GM19240 (cell line): ENCODE measurements around the gene RHPN2.
"Not testable (repeated sequence)": the region's sequence is repeated elsewhere in the genome, so short reads cannot be mapped to it uniquely, and the experiment has no call there.

Source experiments
- DNase-seq: peaks from one replicate; pipeline ENCODE4 v3.0.0; 2011; ENCODE audit warnings: low spot score; ENCODE audit not compliant: insufficient read length

Gene RHPN2

GRCh38 chr19:33029746-33030303 lies 34.9 kb downstream of the RHPN2 start:
- no peak for DNase-seq

- not testable (repeated sequence) for DNase-seq
These were observed 38.1 kb downstream of the RHPN2 start for GRCh38 chr19:33026602-33027001.

GRCh38 chr19:33025468-33026238 lies 39.0 kb downstream of the RHPN2 start:
- DNase-seq = not testable (repeated sequence)

- DNase-seq = no peak
These were observed 40.3 kb downstream of the RHPN2 start for GRCh38 chr19:33024398-33024797.

DNA sequence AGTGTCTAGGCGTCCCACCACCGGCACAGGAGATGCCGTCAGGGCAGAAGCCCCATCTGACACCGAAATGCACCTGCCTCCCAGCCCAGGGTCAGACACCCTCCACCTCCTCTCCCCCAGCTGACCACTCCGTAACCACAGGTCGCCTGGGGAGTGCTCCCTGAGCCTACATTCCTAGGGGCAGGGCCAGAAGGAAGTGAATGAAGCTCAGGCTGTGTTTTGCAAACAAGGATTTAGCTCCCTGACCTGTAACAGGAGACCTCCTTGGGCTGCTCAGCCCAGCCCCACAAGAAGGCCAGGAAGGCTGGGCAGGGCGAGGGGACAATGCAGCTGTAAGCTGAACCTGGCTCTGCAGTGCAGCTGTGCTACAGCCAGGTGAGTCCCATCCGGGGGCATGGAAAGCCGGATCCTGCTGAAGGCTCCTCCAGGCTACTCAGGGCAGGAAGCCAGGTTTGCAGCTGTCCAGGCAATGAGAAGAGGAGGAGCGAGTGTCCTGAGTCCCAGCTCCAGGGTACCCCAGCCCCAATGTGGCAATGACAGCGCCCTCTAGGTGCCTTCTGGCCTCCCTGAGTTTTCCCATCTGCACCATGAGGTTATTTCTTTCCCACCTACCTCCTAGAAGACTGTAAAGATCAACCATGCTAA lies 42.1 kb downstream of the RHPN2 start:
- no peak for DNase-seq

- not testable (repeated sequence) for DNase-seq
These were observed 53.8 kb downstream of the RHPN2 start for GRCh38 chr19:33010891-33011290.

DNA sequence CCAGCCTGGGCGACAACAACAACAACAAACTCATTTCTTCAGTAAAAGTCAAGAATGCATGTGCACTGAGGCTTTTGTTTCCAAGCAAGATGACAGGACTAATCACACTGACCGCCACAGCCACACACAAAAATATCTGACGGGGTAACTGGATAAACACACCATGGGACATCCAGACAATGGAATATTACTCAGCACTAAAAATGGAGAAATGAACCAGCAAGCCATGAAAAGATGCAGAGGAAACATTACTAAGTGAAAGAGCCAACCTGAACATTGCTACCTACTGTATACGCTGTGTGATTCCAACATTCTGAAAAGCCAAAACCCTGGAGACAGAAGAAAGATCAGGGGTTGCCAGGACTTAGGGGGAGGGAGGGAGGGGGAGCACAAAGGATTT lies 56.0 kb downstream of the RHPN2 start:
- no peak for DNase-seq

DNA sequence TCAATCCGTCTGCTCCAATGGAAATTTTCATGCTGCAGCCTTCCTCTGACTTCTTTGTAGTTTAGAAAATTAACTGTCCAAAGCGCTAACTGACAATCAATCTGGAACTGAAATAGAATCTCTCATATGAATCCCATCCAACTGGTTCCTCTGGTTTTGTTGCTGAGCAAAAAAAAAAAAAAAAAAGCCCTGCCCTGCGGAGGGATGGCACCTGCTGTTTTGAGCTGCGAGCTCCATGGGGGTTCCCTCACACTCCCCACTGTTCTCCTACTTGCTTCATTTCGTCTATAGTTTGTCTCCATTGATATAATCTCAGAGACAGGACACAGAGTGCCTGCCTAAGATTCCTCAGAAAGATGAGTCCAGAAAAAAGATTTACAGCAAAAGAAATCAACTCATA lies 59.2 kb downstream of the RHPN2 start:
- no peak for DNase-seq

- not testable (repeated sequence) for DNase-seq
These were observed 61.2 kb downstream of the RHPN2 start for GRCh38 chr19:33003424-33004024.

GRCh38 chr19:33002126-33002865 lies 62.4 kb downstream of the RHPN2 start:
- DNase-seq = not testable (repeated sequence)

GRCh38 chr19:33000910-33001309 lies 63.8 kb downstream of the RHPN2 start:
- DNase-seq = no peak

DNA sequence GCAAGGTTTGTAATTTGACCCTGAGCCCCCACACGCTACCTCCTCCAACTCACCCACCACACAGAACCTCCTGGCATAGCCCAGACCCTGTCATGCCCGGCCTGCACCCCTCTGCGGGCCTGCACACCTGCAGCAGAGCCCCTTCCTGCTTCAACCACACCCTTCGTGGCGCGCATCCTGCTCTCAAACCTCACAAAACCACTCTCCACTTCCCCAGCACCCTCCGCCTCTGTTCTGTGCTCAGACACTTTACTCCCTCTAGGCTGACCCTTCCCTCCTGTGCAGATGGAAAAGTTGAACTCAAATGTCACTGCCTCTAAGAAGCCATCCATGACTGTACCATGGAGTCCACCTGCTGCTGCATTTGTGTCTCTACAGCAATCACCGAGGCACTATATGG lies 64.2 kb downstream of the RHPN2 start:
- no peak for DNase-seq

DNA sequence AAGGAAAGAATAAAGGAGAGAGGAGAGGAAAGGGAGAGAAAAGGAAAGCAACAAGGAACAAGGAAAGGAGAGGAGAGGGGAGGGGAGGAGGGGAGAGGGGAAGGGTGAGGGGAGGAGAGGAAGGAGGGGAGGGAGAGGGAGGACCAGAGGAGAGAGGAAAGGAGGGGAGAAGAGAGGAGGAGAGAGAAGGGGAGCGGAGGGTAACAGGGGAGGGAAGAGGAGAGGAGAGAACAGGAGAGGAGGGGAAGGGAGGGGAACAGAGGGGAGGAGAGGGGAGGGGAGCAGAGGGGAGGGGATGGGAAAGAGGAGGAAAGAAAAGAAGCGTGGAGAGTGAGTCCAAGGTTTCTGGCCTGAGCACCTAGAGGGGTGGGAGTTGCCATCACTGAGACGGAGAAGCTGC lies 66.0 kb downstream of the RHPN2 start:
- no peak for DNase-seq

- no peak for DNase-seq
These were observed 66.9 kb downstream of the RHPN2 start for GRCh38 chr19:32997716-32998355.

DNA sequence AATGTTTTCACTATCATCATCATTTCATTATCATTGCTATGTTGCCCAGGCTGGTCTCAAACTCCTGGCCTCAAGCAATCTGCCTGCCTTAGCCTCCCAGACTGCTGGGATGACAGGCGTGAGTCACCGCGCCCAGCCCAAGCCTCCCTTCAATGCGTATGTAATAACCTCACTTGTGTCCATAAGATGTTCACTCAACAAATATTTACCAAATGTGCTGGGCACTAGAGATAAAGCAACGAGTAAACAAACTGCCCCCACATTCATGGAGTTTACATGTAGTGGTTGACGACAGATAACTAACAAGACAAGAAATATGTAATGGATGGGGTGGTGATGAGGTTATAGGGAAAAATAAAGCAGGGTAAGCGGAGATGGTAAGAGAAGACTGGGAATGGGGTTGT lies 67.6 kb downstream of the RHPN2 start:
- DNase-seq = not testable (repeated sequence)

DNA sequence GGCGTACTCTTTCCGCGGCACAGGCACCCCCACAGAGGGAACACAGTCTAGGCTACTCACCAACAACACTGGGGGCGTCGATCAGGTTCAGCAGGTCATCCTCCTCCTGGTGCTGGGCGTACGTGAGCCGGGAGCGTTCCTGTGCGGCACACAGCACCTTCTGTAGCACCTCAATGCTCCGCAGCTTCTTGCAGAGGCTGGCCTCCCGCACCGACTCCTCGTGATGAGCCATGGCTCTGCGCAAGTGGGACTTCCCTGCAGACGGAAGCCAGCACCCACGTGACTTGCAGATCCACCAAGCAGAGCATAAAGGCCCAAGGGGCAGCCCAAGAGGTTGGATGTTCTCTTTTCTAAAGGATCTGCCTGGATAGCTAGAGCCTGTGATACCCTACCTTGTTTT lies 68.7 kb downstream of the RHPN2 start:
- DNase-seq = not testable (repeated sequence)

DNA sequence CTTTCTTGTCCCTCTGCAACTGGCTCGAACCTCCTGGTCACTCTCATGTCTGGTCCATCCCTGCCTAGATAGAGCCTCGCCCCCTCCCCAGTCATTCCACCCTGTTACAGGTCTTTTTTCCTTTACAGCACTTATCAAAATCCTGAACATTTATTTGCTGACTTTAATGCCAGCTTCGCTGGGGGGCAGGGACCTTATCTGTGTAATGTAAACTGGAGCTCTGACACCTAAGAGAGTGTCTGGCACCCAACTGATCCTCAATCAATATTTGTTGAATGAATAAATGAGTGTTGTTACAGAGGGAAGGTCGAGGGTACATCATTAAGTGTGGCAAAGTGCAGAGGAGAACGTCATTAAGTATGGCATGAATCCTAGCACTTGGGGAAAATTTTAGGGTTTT lies 76.0 kb downstream of the RHPN2 start:
- no peak for DNase-seq

GRCh38 chr19:32988254-32988653 lies 76.4 kb downstream of the RHPN2 start:
- not testable (repeated sequence) for DNase-seq

- not testable (repeated sequence) for DNase-seq
These were observed 82.2 kb downstream of the RHPN2 start for GRCh38 chr19:32982488-32982887.

- DNase-seq = not testable (repeated sequence)
These were observed 84.9 kb downstream of the RHPN2 start for GRCh38 chr19:32979807-32980206.

DNA sequence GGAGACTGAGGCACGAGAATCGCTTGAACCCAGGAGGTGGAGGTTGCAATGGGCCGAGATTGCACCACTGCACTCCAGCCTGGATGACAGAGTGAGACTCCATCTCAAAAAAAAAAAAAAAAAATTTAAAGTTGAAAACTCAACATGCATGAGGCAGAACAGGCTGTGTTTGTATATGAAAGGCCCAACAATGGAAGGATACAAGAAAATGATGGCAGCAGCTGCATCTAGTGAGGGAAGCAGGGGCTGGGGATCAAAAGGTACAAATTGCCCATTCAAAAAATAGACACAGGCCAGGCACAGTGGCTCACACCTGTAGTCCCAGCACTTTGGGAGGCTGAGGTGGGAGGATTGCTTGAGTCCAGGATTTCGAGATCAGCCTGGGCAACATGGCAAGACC lies 86.9 kb downstream of the RHPN2 start:
- DNase-seq = not testable (repeated sequence)
